ENCODE results near the gene TAX1BP3.

TAX1BP3 gene

GRCh38 chr17:3681057-3681456 lies 12.7 kb upstream of the TAX1BP3 start:
- H3K27ac ChIP-seq (ENCODE audit: low read length) = no peak overlapping the region
- H3K79me2 ChIP-seq (ENCODE audit: low read length) = no peaks in the 10 kb centered on the region
- no peak for TF ChIP-seq CTCF (IDR thresholded peaks at IDR 0.05; ENCODE audit: low read depth, low read length)
- no peak for TF ChIP-seq EZH2phosphoT487 (IDR thresholded peaks at IDR 0.05; ENCODE audit: low read depth)
- no peaks in the 10 kb centered on the region for H4K20me1 ChIP-seq (ENCODE audit: insufficient read depth, low read length)
- no peak overlapping the region for H3K9ac ChIP-seq (ENCODE audit: low read length)
- no peak overlapping the region for H3K4me3 ChIP-seq (ENCODE audit: low read length)
- H3K4me1 ChIP-seq (ENCODE audit: low read length) = peaks cover 3% of the 10 kb centered on the region
- H3K4me2 ChIP-seq (ENCODE audit: low read length) = no peak overlapping the region
- H3K27me3 ChIP-seq (ENCODE audit: low read depth, low read length) = no peaks in the 10 kb centered on the region
- H2AFZ ChIP-seq (ENCODE audit: low read depth, low read length) = no peak overlapping the region
- peaks cover 5% of the 10 kb centered on the region for H3K36me3 ChIP-seq (replicated peaks; ENCODE audit: low read depth, low read length)
- no peaks in the 10 kb centered on the region for H3K9me3 ChIP-seq (ENCODE audit: insufficient read depth, low read length)

GRCh38 chr17:3679531-3680126 lies 11.3 kb upstream of the TAX1BP3 start:
- H3K9ac ChIP-seq (ENCODE audit: low read length) = no peak overlapping the region
- no peak for TF ChIP-seq CTCF (IDR thresholded peaks at IDR 0.05; ENCODE audit: low read depth, low read length)
- no peak for TF ChIP-seq EZH2phosphoT487 (IDR thresholded peaks at IDR 0.05; ENCODE audit: low read depth)
- no peaks in the 10 kb centered on the region for H3K79me2 ChIP-seq (ENCODE audit: low read length)
- no peaks in the 10 kb centered on the region for H3K9me3 ChIP-seq (ENCODE audit: insufficient read depth, low read length)
- H4K20me1 ChIP-seq (ENCODE audit: insufficient read depth, low read length) = no peaks in the 10 kb centered on the region
- H3K4me3 ChIP-seq (ENCODE audit: low read length) = no peak overlapping the region
- H3K27ac ChIP-seq (ENCODE audit: low read length) = no peak overlapping the region
- no peak overlapping the region for H2AFZ ChIP-seq (ENCODE audit: low read depth, low read length)
- peaks cover 3% of the 10 kb centered on the region for H3K4me1 ChIP-seq (ENCODE audit: low read length)
- H3K27me3 ChIP-seq (ENCODE audit: low read depth, low read length) = no peaks in the 10 kb centered on the region
- H3K36me3 ChIP-seq (replicated peaks; ENCODE audit: low read depth, low read length) = peaks cover 5% of the 10 kb centered on the region
- H3K4me2 ChIP-seq (ENCODE audit: low read length) = no peak overlapping the region

GRCh38 chr17:3678821-3679530 lies 10.6 kb upstream of the TAX1BP3 start:
- Histone ChIP-seq H3K79me2 (ENCODE audit: low read length) (no peaks in the 10 kb centered on the region), H3K36me3 (replicated peaks; ENCODE audit: low read depth, low read length) (peaks cover 5% of the 10 kb centered on the region), H3K9me3 (ENCODE audit: insufficient read depth, low read length) (no peaks in the 10 kb centered on the region), H3K4me3 (ENCODE audit: low read length) (no peak overlapping the region), H3K27ac (ENCODE audit: low read length) (no peak overlapping the region), H3K4me1 (ENCODE audit: low read length) (peaks cover 3% of the 10 kb centered on the region), H3K9ac (ENCODE audit: low read length) (no peak overlapping the region), H4K20me1 (ENCODE audit: insufficient read depth, low read length) (no peaks in the 10 kb centered on the region), H2AFZ (ENCODE audit: low read depth, low read length) (no peak overlapping the region), H3K27me3 (ENCODE audit: low read depth, low read length) (no peaks in the 10 kb centered on the region), H3K4me2 (ENCODE audit: low read length) (no peak overlapping the region)
- TF ChIP-seq EZH2phosphoT487 (IDR thresholded peaks at IDR 0.05; ENCODE audit: low read depth) (no peak), CTCF (IDR thresholded peaks at IDR 0.05; ENCODE audit: low read depth, low read length) (no peak)

- no peaks in the 10 kb centered on the region for H3K27me3 ChIP-seq (ENCODE audit: low read depth, low read length)
- no peak overlapping the region for H3K9ac ChIP-seq (ENCODE audit: low read length)
- no peaks in the 10 kb centered on the region for H4K20me1 ChIP-seq (ENCODE audit: insufficient read depth, low read length)
- no peak overlapping the region for H3K4me2 ChIP-seq (ENCODE audit: low read length)
- TF ChIP-seq CTCF (IDR thresholded peaks at IDR 0.05; ENCODE audit: low read depth, low read length) = no peak
- TF ChIP-seq EZH2phosphoT487 (IDR thresholded peaks at IDR 0.05; ENCODE audit: low read depth) = no peak
- peaks cover 5% of the 10 kb centered on the region for H3K36me3 ChIP-seq (replicated peaks; ENCODE audit: low read depth, low read length)
- H3K4me3 ChIP-seq (ENCODE audit: low read length) = no peak overlapping the region
- peaks cover 3% of the 10 kb centered on the region for H3K4me1 ChIP-seq (ENCODE audit: low read length)
- H2AFZ ChIP-seq (ENCODE audit: low read depth, low read length) = no peak overlapping the region
- no peak overlapping the region for H3K27ac ChIP-seq (ENCODE audit: low read length)
- no peaks in the 10 kb centered on the region for H3K79me2 ChIP-seq (ENCODE audit: low read length)
- H3K9me3 ChIP-seq (ENCODE audit: insufficient read depth, low read length) = no peaks in the 10 kb centered on the region
These were observed 9.9 kb upstream of the TAX1BP3 start for GRCh38 chr17:3678095-3678820.

Measured in OCI-LY3 (cell line).